Large intestine (tissue), 3 donors: ENCODE data around the gene MMAB. TPM values are rescaled to one million over a fixed set of nuclear protein-coding genes. Genes with fewer than 3 reads are reported as not detected.

Experiments
- DNase-seq, 2 donors: peaks; one replicate each; pipeline versions ENCODE4 v3.0.0 to v3.0.0-alpha.2; 2013
- H3K27ac ChIP-seq: one replicate; pipeline ENCODE4 v1.5.1; 2013; ENCODE audit warnings: low read length
- H3K27me3 ChIP-seq: 2 replicates; pipeline ENCODE4 v1.6.1; 2013; ENCODE audit warnings: low read length; ENCODE audit not compliant: control insufficient read depth, insufficient read depth
- H3K36me3 ChIP-seq: 2 replicates; pipeline ENCODE4 v1.6.1; 2013; ENCODE audit warnings: low read length; ENCODE audit not compliant: control insufficient read depth, insufficient read depth
- H3K4me1 ChIP-seq: one replicate; pipeline ENCODE4 v1.6.1; 2013; ENCODE audit warnings: low read length; ENCODE audit not compliant: control insufficient read depth, insufficient read depth
- H3K4me3 ChIP-seq: one replicate; pipeline ENCODE4 v1.5.1; 2013; ENCODE audit warnings: low read length
- H3K9me3 ChIP-seq: one replicate; pipeline ENCODE4 v1.6.1; 2013; ENCODE audit warnings: mild to moderate bottlenecking, low read depth, low read length, moderate library complexity; ENCODE audit not compliant: control insufficient read depth
- WGBS: methylation state at CpG from one replicate; pipeline ENCODE4 v1.1.5; 2013; ENCODE audit warnings: low lambda C conversion rate; ENCODE audit not compliant: insufficient coverage; 5-methylcytosine and 5-hydroxymethylcytosine counted together
- polyA plus RNA-seq: library from polyadenylated mRNA; unstranded; fragments of 120-200 nt; gene quantifications from one replicate; pipeline ENCODE4 v1.2.1, GENCODE V29; 2013

The MMAB gene
- polyA plus RNA-seq, 1 donor: 30.3 TPM

DNA sequence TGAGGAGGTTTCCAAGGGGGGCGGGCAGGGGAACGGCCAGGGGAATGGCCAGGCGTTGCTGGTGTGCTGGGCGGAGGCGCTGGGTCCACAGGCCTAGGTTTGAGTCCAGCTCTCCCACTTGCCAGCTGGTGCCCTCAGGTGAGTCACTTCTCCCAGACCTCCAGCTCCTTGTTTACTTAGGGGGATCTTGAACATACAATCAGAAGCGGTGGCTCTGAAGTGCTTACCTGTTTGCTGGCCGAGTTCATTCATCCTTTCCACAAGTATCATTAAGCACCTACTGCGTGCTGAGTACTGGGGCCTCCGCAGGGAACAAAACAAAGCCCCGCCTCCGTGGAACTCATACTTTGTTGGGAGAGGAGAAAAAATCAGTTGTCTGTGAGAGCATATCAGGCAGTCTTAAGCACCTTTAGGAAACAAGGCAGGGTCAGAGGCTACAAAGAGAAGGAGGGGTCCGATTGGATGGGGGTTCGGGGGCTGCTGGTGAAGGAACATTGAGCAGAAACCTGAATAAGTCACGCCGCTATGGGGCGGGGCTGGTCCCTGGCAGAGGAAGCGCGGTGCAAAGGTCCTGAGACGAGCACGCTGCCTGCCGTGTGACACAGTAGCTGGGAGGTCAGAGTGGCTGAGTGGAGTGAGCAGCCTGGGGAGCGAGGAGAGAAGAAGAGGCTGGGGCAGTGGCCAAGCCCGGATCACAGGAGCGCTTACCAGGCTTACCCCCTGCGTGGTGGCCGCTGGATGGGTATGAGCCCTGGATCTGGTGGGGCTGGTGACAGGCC lies 15.3 kb upstream of the MMAB start:
- Histone ChIP-seq H3K4me3 (no peak overlapping the region), H3K27ac (no peak overlapping the region), H3K9me3 (no peaks in the 10 kb centered on the region), H3K4me1 (peaks cover 8% of the 10 kb centered on the region), H3K27me3 (no peaks in the 10 kb centered on the region), H3K36me3 (peaks cover 51% of the 10 kb centered on the region)
- DNase-seq: peak; percentile 40 to 79
- no CpG with 5 or more reads among the region's 26 CpGs for WGBS

DNA sequence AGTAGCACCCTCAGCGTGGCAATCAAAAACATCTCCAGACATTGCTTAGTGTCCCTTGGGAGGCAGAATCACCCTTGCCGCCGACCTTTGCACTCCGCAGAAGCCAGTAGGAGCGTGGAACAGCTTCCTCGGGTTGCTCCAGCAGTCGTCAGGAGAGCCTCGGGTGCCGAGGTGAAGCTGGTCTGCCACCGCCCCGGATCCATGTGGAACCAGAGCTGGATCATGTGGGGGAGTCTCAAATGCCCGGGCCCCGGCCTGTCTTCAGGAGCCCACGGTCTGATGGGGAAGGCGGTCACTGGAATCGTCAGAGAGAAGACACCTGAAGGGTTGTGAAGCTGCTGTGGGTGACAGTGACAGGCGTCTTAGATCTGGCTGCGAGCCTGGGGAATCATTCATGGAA lies 14.6 kb upstream of the MMAB start:
- Histone ChIP-seq H3K36me3 (peaks cover 47% of the 10 kb centered on the region), H3K27me3 (no peaks in the 10 kb centered on the region), H3K9me3 (no peaks in the 10 kb centered on the region), H3K27ac (no peak overlapping the region), H3K4me1 (peaks cover 8% of the 10 kb centered on the region), H3K4me3 (no peak overlapping the region)
- DNase-seq: no peak
- no CpG with 5 or more reads among the region's 18 CpGs for WGBS

DNA sequence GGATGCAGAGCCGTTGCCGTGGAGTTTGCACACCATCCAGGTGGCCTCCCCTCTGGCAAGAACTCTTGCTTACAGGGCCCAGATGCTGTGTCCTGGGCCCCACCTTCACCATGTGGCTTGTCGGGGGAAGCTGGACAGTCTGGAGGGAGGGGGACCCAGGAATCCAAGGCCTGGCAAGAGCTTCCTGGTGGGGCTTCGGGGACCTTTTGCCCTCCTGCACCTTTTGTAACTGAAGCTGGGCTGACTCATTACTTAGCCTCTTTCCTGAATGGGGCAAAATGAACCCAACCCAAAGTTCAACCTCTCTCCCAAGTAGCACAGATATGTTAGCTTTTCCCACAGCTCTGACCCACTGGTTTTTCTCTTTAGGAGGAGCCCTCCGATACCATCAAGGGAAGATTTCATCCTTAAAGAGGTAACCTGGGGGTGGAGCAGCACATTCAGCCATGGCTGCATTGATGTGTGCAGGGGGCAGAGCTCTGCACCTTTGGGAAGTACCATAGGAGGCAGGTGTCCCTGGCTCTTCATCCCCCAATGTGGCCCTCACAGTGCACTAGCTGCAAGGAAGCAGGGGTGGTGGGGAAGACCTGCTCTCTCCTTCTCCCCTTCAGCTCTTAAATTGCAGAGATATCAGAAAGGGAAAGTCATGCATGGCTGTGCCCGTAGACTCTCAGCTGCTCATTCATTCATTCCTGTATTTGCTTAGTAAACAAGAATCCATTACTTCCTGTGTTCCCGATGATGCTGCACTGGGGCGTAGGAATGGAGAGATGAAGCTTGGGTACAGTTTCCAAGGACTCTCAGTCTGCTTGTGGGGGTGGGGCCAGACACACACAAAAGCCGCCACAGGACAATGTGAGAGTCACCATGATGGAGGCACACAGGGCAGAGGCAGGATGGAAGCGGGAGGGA lies 13.3 kb upstream of the MMAB start:
- no CpG with 5 or more reads among the region's 10 CpGs for WGBS

DNA sequence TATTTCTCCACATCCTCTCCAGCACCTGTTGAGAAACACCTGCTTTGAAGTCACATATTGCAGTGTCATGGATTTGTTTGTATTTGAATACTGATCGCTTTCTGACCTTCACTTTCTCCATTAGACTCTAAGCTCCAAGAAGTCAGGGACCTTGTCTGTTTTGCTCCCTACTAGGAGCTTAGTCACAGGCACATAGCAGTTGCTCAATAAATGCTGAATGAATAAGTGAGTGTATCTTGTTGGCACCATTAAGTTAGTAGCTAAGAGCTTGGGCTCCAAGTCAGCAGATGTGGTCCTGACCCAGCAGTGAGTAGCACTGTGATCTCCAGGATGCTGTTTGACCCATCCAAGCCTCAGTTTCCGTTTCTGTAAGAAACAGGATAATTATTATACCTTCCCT lies 10.4 kb upstream of the MMAB start:
- Histone ChIP-seq H3K4me1 (peaks cover 3% of the 10 kb centered on the region), H3K27me3 (no peaks in the 10 kb centered on the region), H3K4me3 (no peak overlapping the region), H3K9me3 (no peaks in the 10 kb centered on the region), H3K27ac (no peak overlapping the region), H3K36me3 (peaks cover 64% of the 10 kb centered on the region)
- no CpG with 5 or more reads among the region's 2 CpGs for WGBS
- no peak for DNase-seq

More for the DNA sequence above, 13.3 kb upstream of the MMAB start:
- H3K27ac ChIP-seq: no peak overlapping the region
- H3K36me3 ChIP-seq: peaks cover 42% of the 10 kb centered on the region
- no peaks in the 10 kb centered on the region for H3K27me3 ChIP-seq
- peak in 1 of 2 donors; percentile 69 for DNase-seq
- no peaks in the 10 kb centered on the region for H3K9me3 ChIP-seq
- no peak overlapping the region for H3K4me3 ChIP-seq
- peaks cover 8% of the 10 kb centered on the region for H3K4me1 ChIP-seq

DNA sequence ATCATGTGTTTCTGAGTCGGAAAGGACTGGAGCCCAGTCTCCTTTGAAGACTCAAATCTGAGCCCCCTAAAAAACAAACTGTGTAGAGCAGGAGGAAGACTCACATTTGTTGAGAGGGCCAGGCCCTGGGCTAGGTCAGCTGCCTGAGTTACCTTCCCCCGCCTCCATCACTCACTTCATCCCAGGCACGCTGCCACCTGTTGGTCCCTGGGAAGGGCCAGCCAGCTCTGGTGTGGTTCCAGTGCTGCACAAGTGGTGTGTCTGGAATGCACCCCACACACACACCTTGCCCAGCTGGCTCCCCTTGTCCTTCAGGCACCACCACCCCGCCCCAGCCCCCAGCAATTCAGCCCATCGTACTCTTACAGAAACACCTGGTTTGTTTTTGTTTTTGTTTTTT lies 9.3 kb upstream of the MMAB start:
- Histone ChIP-seq H3K36me3 (peaks cover 68% of the 10 kb centered on the region), H3K27me3 (no peaks in the 10 kb centered on the region), H3K4me3 (no peak overlapping the region), H3K27ac (no peak overlapping the region), H3K4me1 (no peaks in the 10 kb centered on the region), H3K9me3 (no peaks in the 10 kb centered on the region)
- 100% methylated on average over 2 of the region's 5 CpGs for WGBS
- DNase-seq: no peak

DNA sequence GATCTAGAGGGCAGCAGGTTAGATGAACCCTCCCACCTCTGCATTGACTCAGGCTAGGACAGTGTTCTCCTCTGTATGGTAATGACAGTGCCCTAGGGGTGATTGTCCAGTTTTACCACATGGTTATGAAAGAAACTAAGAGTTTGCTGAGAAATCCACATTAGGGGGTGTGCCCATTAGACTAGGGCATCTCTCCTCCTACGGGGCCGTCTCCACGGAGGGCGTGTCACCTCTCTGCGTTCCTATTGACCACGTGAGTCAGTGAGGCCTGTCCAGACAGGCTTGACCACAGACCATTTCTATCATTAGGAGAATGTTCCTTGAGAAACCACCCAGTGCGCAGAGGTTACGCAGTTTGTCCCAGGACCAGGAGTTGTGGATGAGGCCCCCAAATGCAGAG lies 8.6 kb upstream of the MMAB start:
- DNase-seq: no peak
- Histone ChIP-seq H3K27ac (no peak overlapping the region), H3K27me3 (no peaks in the 10 kb centered on the region), H3K9me3 (no peaks in the 10 kb centered on the region), H3K4me3 (no peak overlapping the region), H3K4me1 (no peaks in the 10 kb centered on the region), H3K36me3 (peaks cover 70% of the 10 kb centered on the region)
- no CpG with 5 or more reads among the region's 8 CpGs for WGBS

DNA sequence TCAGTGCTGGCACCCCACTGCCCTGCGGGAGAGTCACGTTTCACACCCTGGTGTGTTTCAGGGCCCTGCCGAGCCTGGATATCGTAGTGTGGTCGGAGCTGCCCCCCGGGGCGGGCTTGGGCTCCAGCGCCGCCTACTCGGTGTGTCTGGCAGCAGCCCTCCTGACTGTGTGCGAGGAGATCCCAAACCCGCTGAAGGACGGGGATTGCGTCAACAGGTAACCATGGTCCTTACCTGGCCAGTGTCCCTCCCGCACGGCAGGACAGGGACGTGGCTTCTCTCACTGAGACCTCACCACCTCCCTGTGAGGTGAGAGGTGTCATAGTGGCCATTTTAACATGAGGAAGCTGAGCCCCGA lies 8.0 kb upstream of the MMAB start:
- H3K9me3 ChIP-seq: no peaks in the 10 kb centered on the region
- WGBS: no CpG with 5 or more reads among the region's 18 CpGs
- no peaks in the 10 kb centered on the region for H3K4me1 ChIP-seq
- DNase-seq: no peak
- no peak overlapping the region for H3K4me3 ChIP-seq
- H3K27me3 ChIP-seq: no peaks in the 10 kb centered on the region
- H3K27ac ChIP-seq: no peak overlapping the region
- H3K36me3 ChIP-seq: peaks cover 70% of the 10 kb centered on the region

DNA sequence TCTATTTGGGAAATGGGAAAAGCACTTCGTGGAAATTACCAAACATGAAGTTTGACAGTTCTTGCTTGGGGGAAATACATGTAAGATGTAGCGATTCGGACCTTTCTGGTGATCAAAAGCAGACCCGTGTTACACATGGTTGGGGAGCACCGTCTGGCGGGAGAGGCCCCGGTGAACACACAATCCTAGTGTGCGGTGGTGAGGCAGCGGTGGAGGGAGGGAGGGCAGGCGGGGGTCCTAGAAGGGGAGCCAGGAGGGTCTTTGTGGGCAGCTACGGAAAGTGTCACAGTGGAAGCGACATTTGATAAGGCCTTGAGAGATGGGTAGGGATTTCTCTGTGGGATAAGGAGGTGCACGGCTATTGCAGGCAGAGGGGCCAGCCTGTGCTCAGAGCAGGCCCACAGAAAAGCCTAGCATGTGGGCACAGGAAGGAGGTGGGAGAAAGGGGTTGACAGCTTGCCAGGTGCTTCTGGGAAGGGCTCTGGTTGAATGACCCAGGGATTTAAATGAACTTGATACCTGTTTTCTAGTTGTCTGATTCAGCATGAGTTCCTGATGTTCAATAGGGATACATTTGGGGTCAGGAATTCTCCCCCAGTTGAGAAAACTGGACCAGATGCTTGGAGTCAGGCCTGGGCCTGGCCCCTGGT lies 7.5 kb upstream of the MMAB start:
- no peak for DNase-seq
- no peak overlapping the region for H3K27ac ChIP-seq
- H3K4me1 ChIP-seq: no peaks in the 10 kb centered on the region
- H3K9me3 ChIP-seq: no peaks in the 10 kb centered on the region
- peaks cover 75% of the 10 kb centered on the region for H3K36me3 ChIP-seq
- H3K27me3 ChIP-seq: no peaks in the 10 kb centered on the region
- no CpG with 5 or more reads among the region's 13 CpGs for WGBS
- no peak overlapping the region for H3K4me3 ChIP-seq

DNA sequence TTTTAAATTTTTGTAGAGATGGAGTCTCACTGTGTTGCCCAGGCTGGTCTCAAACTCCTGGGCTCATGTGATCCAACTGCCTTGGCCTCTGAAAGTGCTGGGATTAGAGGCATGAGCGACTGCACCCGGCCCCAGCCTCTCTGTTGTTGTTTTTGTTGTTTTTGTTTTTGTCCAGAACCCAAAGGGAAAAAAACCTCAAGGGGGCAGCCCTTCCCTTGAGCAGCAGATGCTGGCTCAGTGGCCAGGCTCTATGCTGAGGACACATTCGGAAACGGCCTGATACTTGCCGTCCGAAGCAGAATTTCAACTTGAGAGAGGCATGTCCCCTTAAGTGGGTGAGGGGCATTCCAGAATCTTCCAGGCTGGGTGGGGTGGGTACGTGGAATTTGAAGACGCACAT lies 7.0 kb upstream of the MMAB start:
- Histone ChIP-seq H3K4me3 (no peak overlapping the region), H3K4me1 (no peaks in the 10 kb centered on the region), H3K27ac (no peak overlapping the region), H3K9me3 (no peaks in the 10 kb centered on the region), H3K36me3 (peaks cover 76% of the 10 kb centered on the region), H3K27me3 (no peaks in the 10 kb centered on the region)
- DNase-seq: no peak
- WGBS: no CpG with 5 or more reads among the region's 8 CpGs

DNA sequence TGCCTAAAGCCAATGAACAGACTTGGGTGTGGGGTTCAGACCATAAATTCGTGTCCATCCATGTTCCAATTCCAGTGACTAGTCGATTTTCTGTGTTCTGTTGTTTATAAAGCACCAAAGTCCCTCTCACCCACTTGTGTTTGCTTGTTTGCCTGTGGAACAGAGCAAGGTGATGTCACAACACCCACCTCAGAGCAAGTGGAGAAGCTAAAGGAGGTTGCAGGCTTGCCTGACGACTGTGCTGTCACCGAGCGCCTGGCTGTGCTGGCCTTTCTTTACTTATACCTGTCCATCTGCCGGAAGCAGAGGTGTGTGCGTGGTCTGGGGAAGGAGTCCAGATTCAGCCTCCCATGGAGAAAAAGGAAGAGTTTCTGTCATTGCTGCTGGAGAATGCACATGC lies 6.3 kb upstream of the MMAB start:
- Histone ChIP-seq H3K9me3 (no peaks in the 10 kb centered on the region), H3K36me3 (peaks cover 71% of the 10 kb centered on the region), H3K4me1 (peaks cover under 1% of the 10 kb centered on the region)

More for the DNA sequence above, 6.3 kb upstream of the MMAB start:
- no CpG with 5 or more reads among the region's 7 CpGs for WGBS
- Histone ChIP-seq H3K27me3 (no peaks in the 10 kb centered on the region), H3K27ac (no peak overlapping the region), H3K4me3 (no peak overlapping the region)
- no peak for DNase-seq
